Right cardiac atrium (tissue), 5 donors: ENCODE results near the gene DUSP21. TPM values are rescaled to one million over a fixed set of nuclear protein-coding genes. Genes with fewer than 3 reads are reported as not detected.
"Not testable (repeated sequence)": the region's sequence is repeated elsewhere in the genome, so short reads cannot be mapped to it uniquely, and the experiment has no call there.

Experiments
- ATAC-seq, 2 donors: fragments of 200-7000 bp; cut with Tn5 transposase; one replicate each; pipeline versions ENCODE4 v1.8.0 to v1.9.1; 2020; ENCODE audit warnings: moderate library complexity in 2 of 2, mild to moderate bottlenecking in 1 of 2
- DNase-seq, 3 donors: peaks; one replicate each; pipeline ENCODE4 v3.0.0-alpha.2; 2020
- H3K27ac ChIP-seq: one replicate; pipeline ENCODE4 v1.5.1; 2013; ENCODE audit warnings: mild to moderate bottlenecking, low read length, control low read depth, moderate library complexity
- H3K27me3 ChIP-seq: one replicate; pipeline ENCODE4 v1.6.1; 2013; ENCODE audit not compliant: control insufficient read depth, insufficient read depth
- H3K4me1 ChIP-seq: one replicate; pipeline ENCODE4 v1.6.1; 2013; ENCODE audit warnings: low read length; ENCODE audit not compliant: control insufficient read depth, insufficient read depth
- H3K4me3 ChIP-seq: one replicate; pipeline ENCODE4 v1.5.1; 2013; ENCODE audit warnings: low read length, control low read depth
- H3K9me3 ChIP-seq: one replicate; pipeline ENCODE4 v1.6.1; 2013; ENCODE audit warnings: low read length; ENCODE audit not compliant: control insufficient read depth
- WGBS: extraction: QIAGEN DNeasy Blood & Tissue Kit; methylation state at CpG from one replicate; pipeline ENCODE4 v1.1.7; 2013; 5-methylcytosine and 5-hydroxymethylcytosine counted together
- intact Hi-C, 4 donors: fragments of 100-400 bp; cut with DNase I; formaldehyde crosslinking; loops; one replicate each; pipeline versions ENCODE4 v1.11.0 to v1.14.0; 2022 to 2023
- polyA plus RNA-seq: library from polyadenylated mRNA; stranded (reverse); fragments of 200-250 nt; gene quantifications from one replicate; pipeline ENCODE4 v1.2.3, GENCODE V29; 2013
- total RNA-seq, 4 donors: library from RNA; stranded (reverse); fragmentation: NEBNext Ultra II Directional; extraction: Animal tissue kit (Norgen Biotek cat#: 25700); gene quantifications; one replicate each; pipeline ENCODE4 v1.2.1, GENCODE V29; 2021
- donor health status: healthy with polysubstance abuse.
- donor health status: DM: no; HTN: yes; CAD: no.
- donor health status: DM: no; HTN: no; CAD: no.
- donor health status: DM: no; HTN: yes; CAD: no; lungs with severe emphysema.
- donor health status: DM: yes; HTN: yes; CAD: no.

The DUSP21 gene
- total and polyA plus RNA-seq, 5 donors = not detected

DNA sequence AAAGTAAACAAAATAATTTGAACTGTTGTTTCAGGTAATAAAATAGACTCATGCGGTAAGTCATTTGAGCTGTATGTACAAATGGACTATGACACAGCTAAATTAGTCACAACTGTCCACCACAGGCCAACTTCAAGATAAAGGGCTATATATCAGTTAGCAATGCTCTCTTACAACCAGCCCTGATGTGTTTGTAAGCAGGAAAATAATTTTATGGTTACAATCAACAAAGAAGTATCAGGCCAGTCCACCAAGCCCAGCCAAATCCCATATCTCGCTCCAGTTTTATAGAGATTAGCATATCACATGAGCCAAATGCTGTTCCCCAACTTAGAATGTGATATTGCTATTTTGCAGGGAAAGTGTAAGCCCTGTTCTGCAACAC lies 511 bp upstream of the DUSP21 start:
- DNase-seq = no peak
- Histone ChIP-seq H3K27me3 (no peaks in the 10 kb centered on the region), H3K9me3 (no peaks in the 10 kb centered on the region), H3K27ac (no peak overlapping the region), H3K4me3 (no peak overlapping the region), H3K4me1 (no peaks in the 10 kb centered on the region)
- no peak for ATAC-seq
- intact Hi-C loops = no loop called here
- WGBS = 55% methylated on average over 2 of the region's 2 CpGs

DNA sequence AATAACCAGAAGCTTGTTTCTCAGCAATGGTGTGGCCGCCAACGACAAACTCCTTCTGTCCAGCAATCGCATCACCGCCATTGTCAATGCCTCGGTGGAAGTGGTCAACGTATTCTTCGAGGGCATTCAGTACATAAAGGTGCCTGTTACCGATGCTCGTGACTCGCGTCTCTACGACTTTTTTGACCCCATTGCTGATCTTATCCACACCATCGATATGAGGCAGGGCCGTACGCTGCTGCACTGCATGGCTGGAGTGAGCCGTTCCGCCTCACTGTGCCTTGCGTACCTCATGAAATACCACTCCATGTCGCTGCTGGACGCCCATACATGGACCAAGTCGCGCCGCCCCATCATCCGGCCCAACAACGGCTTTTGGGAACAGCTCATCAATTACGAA lies 383 bp downstream of the DUSP21 start:
- ATAC-seq (no peak), DNase-seq (no peak)
- H3K27ac ChIP-seq = no peak overlapping the region
- H3K4me3 ChIP-seq = no peak overlapping the region
- WGBS = 96% methylated on average over 26 of the region's 26 CpGs
- H3K9me3 ChIP-seq = no peaks in the 10 kb centered on the region
- H3K27me3 ChIP-seq = no peaks in the 10 kb centered on the region
- H3K4me1 ChIP-seq = no peaks in the 10 kb centered on the region
- intact Hi-C loops = no loop called here

DNA sequence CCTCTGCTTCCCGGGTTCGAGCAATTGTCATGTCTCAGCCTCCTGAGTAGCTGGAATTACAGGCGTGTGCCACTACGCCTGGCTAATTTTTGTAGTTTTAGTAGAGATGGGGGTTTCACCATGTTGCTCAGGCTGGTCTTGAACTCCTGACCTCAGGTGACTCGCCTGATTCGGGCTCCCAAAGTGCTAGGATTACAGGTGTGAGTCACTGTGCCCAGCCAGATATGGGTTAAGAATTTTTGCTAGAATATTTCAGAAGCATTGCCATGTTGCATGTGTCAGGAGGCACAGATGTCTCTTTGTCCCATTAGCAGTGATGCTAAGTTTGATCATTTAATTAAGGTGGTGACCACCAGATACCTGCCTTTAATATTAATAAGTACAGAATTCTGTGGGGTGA lies 7.1 kb downstream of the DUSP21 start:
- H3K27me3 ChIP-seq, ATAC-seq, DNase-seq, H3K4me1 ChIP-seq, intact Hi-C loops, H3K4me3 ChIP-seq, H3K9me3 ChIP-seq, H3K27ac ChIP-seq: not testable (repeated sequence)
- 82% methylated on average over 6 of the region's 6 CpGs for WGBS

DNA sequence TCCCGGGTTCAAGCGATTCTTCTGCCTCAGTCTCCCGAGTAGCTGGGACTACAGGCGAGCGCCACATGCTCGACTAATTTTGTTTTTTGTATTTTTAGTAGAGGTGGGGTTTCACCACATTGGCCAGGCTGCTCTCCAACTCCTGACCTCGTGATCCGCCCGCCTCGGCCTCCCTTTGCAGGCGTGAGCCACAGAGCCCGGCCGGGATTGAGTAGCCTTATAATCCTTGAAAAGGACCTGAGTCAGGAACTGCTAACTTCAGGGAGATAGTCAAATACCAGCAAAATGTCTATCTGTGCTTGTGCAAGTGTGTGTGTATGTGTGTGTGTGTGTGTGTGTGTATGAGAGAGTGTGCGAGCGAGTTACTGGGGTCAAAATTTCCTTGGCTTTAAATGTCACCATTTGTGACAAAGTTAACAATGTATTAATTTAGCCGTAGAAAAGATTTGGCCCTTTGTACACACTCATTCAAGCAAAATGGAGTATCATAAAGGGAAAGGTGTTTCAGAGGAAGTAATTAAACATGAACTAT lies 27.4 kb downstream of the DUSP21 start:
- intact Hi-C loops = loop anchor here in 3 of 4 donors (5.0 to 10.0 kb wide), 3 partner anchors 104 to 204 kb away; no protein-coding TSS in a partner anchor

DNA sequence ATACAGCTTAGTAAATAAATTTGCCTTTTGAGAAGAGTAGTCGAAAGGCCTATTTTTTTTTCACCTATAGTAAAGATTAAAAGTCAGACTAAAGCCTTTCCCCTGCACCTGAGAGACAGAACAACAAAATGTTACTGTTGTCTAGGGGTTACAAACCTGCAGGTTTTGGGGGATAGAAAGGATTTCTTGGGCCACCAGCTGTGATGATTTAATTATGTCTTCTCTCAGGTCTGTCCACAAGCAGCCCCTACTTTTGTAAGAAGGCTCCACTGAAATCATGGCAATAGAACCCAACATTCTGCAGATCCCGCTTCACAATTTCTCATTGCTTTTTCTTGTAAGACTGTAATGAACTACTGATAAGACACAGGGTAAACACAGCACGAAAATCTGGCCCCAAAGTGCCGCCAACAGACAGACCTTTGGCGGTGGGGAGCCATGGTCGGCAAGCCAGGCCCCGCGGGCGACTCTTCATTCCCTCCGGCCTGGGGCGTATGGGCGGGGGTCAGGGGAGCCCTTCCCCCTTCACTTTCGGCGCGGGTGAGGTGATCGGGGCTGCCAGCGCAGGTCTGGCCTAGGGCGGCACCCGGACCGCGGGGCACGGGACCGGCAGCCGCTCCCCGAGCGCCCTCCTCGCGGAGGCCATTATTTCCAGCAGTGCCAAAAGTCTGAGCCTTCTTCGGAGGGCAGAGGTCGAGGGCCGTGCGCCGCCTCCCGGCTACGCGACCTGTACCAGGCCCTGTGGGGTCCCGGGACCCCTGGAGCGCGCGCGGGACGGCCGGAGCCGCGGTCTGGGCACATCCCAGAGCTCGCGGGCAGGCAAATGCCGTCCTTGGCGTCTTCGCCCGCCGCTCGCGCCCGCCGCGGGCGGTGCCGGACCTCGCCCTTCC lies 28.4 kb downstream of the DUSP21 start:
- H3K4me3 ChIP-seq = peak overlapping the region; percentile 88
- under 1% methylated on average over 58 of the region's 60 CpGs for WGBS
- intact Hi-C loops = loop anchor here in 3 of 4 donors (5.0 to 10.0 kb wide), 3 partner anchors 103 to 203 kb away; no protein-coding TSS in a partner anchor
- H3K4me1 ChIP-seq = peaks cover 2% of the 10 kb centered on the region
- H3K9me3 ChIP-seq = no peaks in the 10 kb centered on the region
- H3K27me3 ChIP-seq = no peaks in the 10 kb centered on the region
- ATAC-seq (peak; percentile 41 to 61), DNase-seq (peak in 1 of 3 donors; percentile 67)
- peak overlapping the region; percentile 95 for H3K27ac ChIP-seq

More for the DNA sequence above, 27.4 kb downstream of the DUSP21 start:
- Histone ChIP-seq H3K27me3 (no peaks in the 10 kb centered on the region), H3K4me1 (peaks cover 2% of the 10 kb centered on the region), H3K9me3 (no peaks in the 10 kb centered on the region), H3K27ac (no peak overlapping the region), H3K4me3 (peak overlapping the region; percentile 88)
- DNase-seq = peak in 2 of 3 donors; percentile 46 to 65
- 54% methylated on average over 16 of the region's 16 CpGs for WGBS
- no peak for ATAC-seq

DNA sequence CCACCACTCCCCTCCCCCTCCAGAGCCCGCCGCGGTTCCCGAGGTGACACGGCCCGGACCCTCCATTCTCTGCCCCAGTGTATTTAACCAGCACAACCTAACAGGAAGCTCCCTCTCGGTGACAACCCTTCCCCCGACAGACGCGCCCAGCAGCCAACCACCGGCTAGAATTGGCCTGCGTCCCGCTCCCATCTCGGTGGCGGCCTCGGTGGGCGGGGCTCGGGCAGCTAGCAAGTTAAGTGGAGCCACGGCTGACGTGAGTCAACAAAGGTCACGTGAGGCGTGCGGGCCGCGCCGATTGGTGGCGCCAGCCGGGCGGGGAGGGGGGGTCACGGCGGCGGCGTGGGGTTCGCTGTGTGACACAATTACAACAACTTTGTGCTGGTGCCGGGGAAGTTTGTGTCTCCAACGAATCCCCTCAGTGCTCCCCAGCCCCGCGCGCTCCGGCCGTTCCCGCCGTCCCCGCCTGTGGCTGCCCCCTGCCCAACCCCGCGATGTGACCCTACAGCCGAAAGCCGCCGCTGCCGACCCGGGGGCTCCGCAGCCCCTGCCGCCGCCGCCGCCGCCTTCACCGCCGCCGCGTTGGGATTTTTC lies 29.1 kb downstream of the DUSP21 start, which contains the start of gene KDM6A:
Gene KDM6A, plus strand, starts transcription at position 368 of the 594 bp plus-strand sequence. CDS start 364 bp downstream, outside the sequence.
- peak; percentile 98 to 100 (median 99) for DNase-seq
- peak within 1 kb of the TSS; percentile 89 for H3K4me3 ChIP-seq
- peak within 1 kb of the TSS; percentile 95 for H3K27ac ChIP-seq
- H3K4me1 ChIP-seq = peaks cover 2% of the 10 kb centered on the region
- intact Hi-C loops = loop anchor here in 3 of 4 donors (5.0 to 10.0 kb wide), 3 partner anchors 102 to 202 kb away; no protein-coding TSS in a partner anchor
- under 1% methylated on average over 61 of the region's 61 CpGs for WGBS
- no peaks in the 10 kb centered on the region for H3K9me3 ChIP-seq
- ATAC-seq = peak; percentile 95 to 97
- H3K27me3 ChIP-seq = no peaks in the 10 kb centered on the region

GRCh38 chrX:44873415-44874276 lies 29.8 kb downstream of the DUSP21 start:
- Histone ChIP-seq H3K4me3 (peak overlapping the region; percentile 89), H3K9me3 (no peaks in the 10 kb centered on the region), H3K27me3 (no peaks in the 10 kb centered on the region), H3K27ac (peak overlapping the region; percentile 95), H3K4me1 (peaks cover 2% of the 10 kb centered on the region)
- intact Hi-C loops = loop anchor here in 3 of 4 donors (5.0 to 10.0 kb wide), 3 partner anchors 101 to 201 kb away; no protein-coding TSS in a partner anchor
- DNase-seq (peak; percentile 71 to 85 (median 85)), ATAC-seq (peak; percentile 20 to 53)
- WGBS = under 1% methylated on average over 91 of the region's 99 CpGs

GRCh38 chrX:44874420-44875184 lies 30.8 kb downstream of the DUSP21 start:
- peak overlapping the region; percentile 95 for H3K27ac ChIP-seq
- no peaks in the 10 kb centered on the region for H3K27me3 ChIP-seq
- under 1% methylated on average over 14 of the region's 14 CpGs for WGBS
- ATAC-seq (peak; percentile 8 to 16), DNase-seq (no peak)
- H3K4me1 ChIP-seq = peaks cover 2% of the 10 kb centered on the region
- intact Hi-C loops = loop anchor here in 3 of 4 donors (5.0 to 10.0 kb wide), 3 partner anchors 100 to 200 kb away; no protein-coding TSS in a partner anchor
- H3K4me3 ChIP-seq = peak overlapping the region; percentile 89
- no peaks in the 10 kb centered on the region for H3K9me3 ChIP-seq

GRCh38 chrX:44875185-44875489 lies 31.3 kb downstream of the DUSP21 start:
- H3K27me3 ChIP-seq = no peaks in the 10 kb centered on the region
- no peak overlapping the region for H3K27ac ChIP-seq
- DNase-seq = no peak
- H3K4me1 ChIP-seq = peaks cover 2% of the 10 kb centered on the region
- ATAC-seq = no peak
- intact Hi-C loops = loop anchor here in 2 of 4 donors (10.0 kb wide), 2 partner anchors 100 to 200 kb away; no protein-coding TSS in a partner anchor
- peak overlapping the region; percentile 89 for H3K4me3 ChIP-seq
- H3K9me3 ChIP-seq = no peaks in the 10 kb centered on the region
- 7% methylated on average over 5 of the region's 5 CpGs for WGBS
